ENCODE measurements around the gene EMP3.

GRCh38 chr19:48348737-48349136 is 23.4 kb downstream of the EMP3 start:
- no peak for TF ChIP-seq POLR2AphosphoS5 (IDR thresholded peaks at IDR 0.05)
- TF ChIP-seq CTCF (IDR thresholded peaks at IDR 0.05 in 8 of 11, conservative IDR thresholded peaks at IDR 0.05 in 3 of 11): no peak

Data from spleen (tissue), 7 donors.